ENCODE data around the gene CORO6.
A peak's percentile ranks its signal among the peaks of the same experiment; 100 is the strongest.

Gene CORO6

GRCh38 chr17:29622337-29623282 is at the start of gene CORO6:
Gene CORO6 (minus strand): TSS chr17:29622912. CDS start chr17:29621421, 1,491 bp downstream.
- TF ChIP-seq EP300 (IDR thresholded peaks at IDR 0.05; ENCODE audit: borderline replicate concordance) = no peak; the same call in 1 of the 2 replicates
- no peak for TF ChIP-seq CEBPB (IDR thresholded peaks at IDR 0.05)
- TF ChIP-seq ZBTB7A (IDR thresholded peaks at IDR 0.05; ENCODE audit: low read depth) = peak; percentile 96
- TF ChIP-seq, protein P1, sequence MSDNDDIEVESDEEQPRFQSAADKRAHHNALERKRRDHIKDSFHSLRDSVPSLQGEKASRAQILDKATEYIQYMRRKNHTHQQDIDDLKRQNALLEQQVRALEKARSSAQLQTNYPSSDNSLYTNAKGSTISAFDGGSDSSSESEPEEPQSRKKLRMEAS (IDR thresholded peaks at IDR 0.05) = peak; percentile 71
- TF ChIP-seq TEAD4 (IDR thresholded peaks at IDR 0.05) = peak; percentile 58
- no peak for TF ChIP-seq YY1 (IDR thresholded peaks at IDR 0.05; ENCODE audit: low read depth)
- TF ChIP-seq FOXM1 (IDR thresholded peaks at IDR 0.05; ENCODE audit: borderline replicate concordance, low read depth) = no peak
- no peak for TF ChIP-seq RAD21 (IDR thresholded peaks at IDR 0.05; ENCODE audit: low read depth)
- TF ChIP-seq USF1 (IDR thresholded peaks at IDR 0.05) = no peak
- TF ChIP-seq TAF1 (IDR thresholded peaks at IDR 0.05; ENCODE audit: low read depth) = no peak; the same call in none of the 2 replicates
- TF ChIP-seq CREB1 (IDR thresholded peaks at IDR 0.05; ENCODE audit: low read depth) = no peak
- TF ChIP-seq, protein P2, sequence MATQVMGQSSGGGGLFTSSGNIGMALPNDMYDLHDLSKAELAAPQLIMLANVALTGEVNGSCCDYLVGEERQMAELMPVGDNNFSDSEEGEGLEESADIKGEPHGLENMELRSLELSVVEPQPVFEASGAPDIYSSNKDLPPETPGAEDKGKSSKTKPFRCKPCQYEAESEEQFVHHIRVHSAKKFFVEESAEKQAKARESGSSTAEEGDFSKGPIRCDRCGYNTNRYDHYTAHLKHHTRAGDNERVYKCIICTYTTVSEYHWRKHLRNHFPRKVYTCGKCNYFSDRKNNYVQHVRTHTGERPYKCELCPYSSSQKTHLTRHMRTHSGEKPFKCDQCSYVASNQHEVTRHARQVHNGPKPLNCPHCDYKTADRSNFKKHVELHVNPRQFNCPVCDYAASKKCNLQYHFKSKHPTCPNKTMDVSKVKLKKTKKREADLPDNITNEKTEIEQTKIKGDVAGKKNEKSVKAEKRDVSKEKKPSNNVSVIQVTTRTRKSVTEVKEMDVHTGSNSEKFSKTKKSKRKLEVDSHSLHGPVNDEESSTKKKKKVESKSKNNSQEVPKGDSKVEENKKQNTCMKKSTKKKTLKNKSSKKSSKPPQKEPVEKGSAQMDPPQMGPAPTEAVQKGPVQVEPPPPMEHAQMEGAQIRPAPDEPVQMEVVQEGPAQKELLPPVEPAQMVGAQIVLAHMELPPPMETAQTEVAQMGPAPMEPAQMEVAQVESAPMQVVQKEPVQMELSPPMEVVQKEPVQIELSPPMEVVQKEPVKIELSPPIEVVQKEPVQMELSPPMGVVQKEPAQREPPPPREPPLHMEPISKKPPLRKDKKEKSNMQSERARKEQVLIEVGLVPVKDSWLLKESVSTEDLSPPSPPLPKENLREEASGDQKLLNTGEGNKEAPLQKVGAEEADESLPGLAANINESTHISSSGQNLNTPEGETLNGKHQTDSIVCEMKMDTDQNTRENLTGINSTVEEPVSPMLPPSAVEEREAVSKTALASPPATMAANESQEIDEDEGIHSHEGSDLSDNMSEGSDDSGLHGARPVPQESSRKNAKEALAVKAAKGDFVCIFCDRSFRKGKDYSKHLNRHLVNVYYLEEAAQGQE (IDR thresholded peaks at IDR 0.05; ENCODE audit: low read depth) = no peak
- 0 out of 2 replicates have a peak, but pooled peaks have one; percentile 24 for TF ChIP-seq TCF12 (IDR thresholded peaks at IDR 0.05; ENCODE audit: low read depth)
- no peak for TF ChIP-seq NFIC (IDR thresholded peaks at IDR 0.05)
- no peak; the same call in 1 of the 2 replicates for TF ChIP-seq EGR1 (IDR thresholded peaks at IDR 0.05)

DNA sequence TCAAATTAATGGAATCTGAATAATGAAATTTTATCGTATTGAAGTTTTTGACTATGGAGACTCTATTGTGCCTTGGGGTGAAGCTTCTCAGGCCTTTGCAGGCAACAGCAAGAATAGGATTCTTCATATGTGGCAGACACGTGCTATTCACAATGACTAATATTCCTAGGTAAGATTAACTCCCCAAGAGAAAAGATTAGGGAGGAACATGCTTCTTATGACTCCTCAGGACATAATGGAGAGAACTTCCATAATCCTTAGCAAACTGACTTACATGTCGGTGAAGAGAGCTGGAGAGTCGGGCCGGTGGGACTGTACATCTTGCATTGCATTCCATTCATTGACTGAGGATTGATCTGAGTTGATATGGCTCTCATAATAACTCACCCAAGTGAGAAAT is 48.9 kb upstream of the CORO6 start:
- TF ChIP-seq CREB1 (IDR thresholded peaks at IDR 0.05; ENCODE audit: low read depth) (no peak), NFIC (IDR thresholded peaks at IDR 0.05) (no peak), EGR1 (IDR thresholded peaks at IDR 0.05) (no peak), EP300 (IDR thresholded peaks at IDR 0.05; ENCODE audit: borderline replicate concordance) (no peak), TEAD4 (IDR thresholded peaks at IDR 0.05) (no peak), RAD21 (IDR thresholded peaks at IDR 0.05; ENCODE audit: low read depth) (no peak)

DNA sequence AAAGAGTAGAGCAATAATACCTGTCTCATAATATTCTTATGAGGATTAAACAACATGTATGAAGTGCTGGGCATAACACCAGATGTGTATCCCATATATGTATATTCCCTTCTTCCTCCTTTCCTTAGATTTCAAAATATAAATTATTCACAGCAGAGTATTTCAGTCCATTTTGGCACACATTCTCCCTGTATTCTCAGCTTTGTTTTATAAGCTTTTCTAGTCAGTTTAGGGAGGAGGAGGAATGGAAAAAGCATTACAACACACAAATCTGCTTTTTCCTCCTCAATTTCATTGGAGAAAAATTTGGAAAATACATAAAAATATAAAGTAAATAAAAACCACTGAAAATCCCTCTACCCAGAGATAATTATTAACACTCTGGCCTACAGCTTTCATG is 46.6 kb upstream of the CORO6 start:
- TF ChIP-seq ZBTB7A (IDR thresholded peaks at IDR 0.05; ENCODE audit: low read depth) (no peak), TEAD4 (IDR thresholded peaks at IDR 0.05) (no peak), EGR1 (IDR thresholded peaks at IDR 0.05) (no peak), NFIC (IDR thresholded peaks at IDR 0.05) (no peak), EP300 (IDR thresholded peaks at IDR 0.05; ENCODE audit: borderline replicate concordance) (no peak), TCF12 (IDR thresholded peaks at IDR 0.05; ENCODE audit: low read depth) (no peak)
- TF ChIP-seq, protein P1 (IDR thresholded peaks at IDR 0.05) = no peak

DNA sequence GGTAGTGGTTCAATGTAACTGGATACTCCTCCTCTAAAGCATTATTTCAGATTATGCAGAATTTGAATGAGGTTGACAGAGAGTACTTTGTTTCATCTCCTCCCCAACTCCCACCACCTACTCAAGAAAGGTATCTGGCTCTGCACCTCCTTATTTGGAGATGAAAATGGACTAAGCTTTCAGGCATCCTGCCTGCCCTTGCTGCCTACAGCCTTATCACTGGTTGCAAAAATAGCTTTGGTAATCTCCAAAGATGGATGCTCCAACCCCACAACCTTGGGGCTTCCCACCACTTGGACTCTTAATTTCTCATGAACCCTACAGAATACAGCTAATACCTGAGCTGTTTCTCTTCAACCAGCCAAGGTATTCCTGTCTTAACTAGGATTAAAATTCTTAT is 45.3 kb upstream of the CORO6 start:
- TF ChIP-seq TEAD4 (IDR thresholded peaks at IDR 0.05) (no peak), TCF12 (IDR thresholded peaks at IDR 0.05; ENCODE audit: low read depth) (no peak), EGR1 (IDR thresholded peaks at IDR 0.05) (no peak), CEBPB (IDR thresholded peaks at IDR 0.05) (no peak), YY1 (IDR thresholded peaks at IDR 0.05; ENCODE audit: low read depth) (no peak), EP300 (IDR thresholded peaks at IDR 0.05; ENCODE audit: borderline replicate concordance) (no peak), NFIC (IDR thresholded peaks at IDR 0.05) (no peak), ZBTB7A (IDR thresholded peaks at IDR 0.05; ENCODE audit: low read depth) (no peak), RAD21 (IDR thresholded peaks at IDR 0.05; ENCODE audit: low read depth) (no peak), CREB1 (IDR thresholded peaks at IDR 0.05; ENCODE audit: low read depth) (no peak), FOXM1 (IDR thresholded peaks at IDR 0.05; ENCODE audit: borderline replicate concordance, low read depth) (no peak), USF1 (IDR thresholded peaks at IDR 0.05) (no peak)
- TF ChIP-seq, protein P2 (IDR thresholded peaks at IDR 0.05; ENCODE audit: low read depth) = no peak

- TF ChIP-seq TEAD4 (IDR thresholded peaks at IDR 0.05) (no peak), CREB1 (IDR thresholded peaks at IDR 0.05; ENCODE audit: low read depth) (no peak), ZBTB7A (IDR thresholded peaks at IDR 0.05; ENCODE audit: low read depth) (no peak), YY1 (IDR thresholded peaks at IDR 0.05; ENCODE audit: low read depth) (no peak), EP300 (IDR thresholded peaks at IDR 0.05; ENCODE audit: borderline replicate concordance) (no peak), NFIC (IDR thresholded peaks at IDR 0.05) (no peak), EGR1 (IDR thresholded peaks at IDR 0.05) (no peak), USF1 (IDR thresholded peaks at IDR 0.05) (no peak), TCF12 (IDR thresholded peaks at IDR 0.05; ENCODE audit: low read depth) (no peak), CEBPB (IDR thresholded peaks at IDR 0.05) (no peak), TAF1 (IDR thresholded peaks at IDR 0.05; ENCODE audit: low read depth) (no peak), FOXM1 (IDR thresholded peaks at IDR 0.05; ENCODE audit: borderline replicate concordance, low read depth) (no peak), RAD21 (IDR thresholded peaks at IDR 0.05; ENCODE audit: low read depth) (no peak)
- TF ChIP-seq, protein P1 (IDR thresholded peaks at IDR 0.05) = no peak
- TF ChIP-seq, protein P2 (IDR thresholded peaks at IDR 0.05; ENCODE audit: low read depth) = no peak
These were observed 42.7 kb upstream of the CORO6 start for GRCh38 chr17:29665481-29665810.

All from Ishikawa (cell line).